SW 1271 (cell line): ENCODE results near the gene F8A2.
"Not testable (repeated sequence)": the region's sequence is repeated elsewhere in the genome, so short reads cannot be mapped to it uniquely, and the experiment has no call there.

ENCODE experiments used
- DNase-seq, 2 experiments: peaks; one replicate each; lab custom pipeline; 2025; lab: John Stamatoyannopoulos, UW

Gene F8A2

DNA sequence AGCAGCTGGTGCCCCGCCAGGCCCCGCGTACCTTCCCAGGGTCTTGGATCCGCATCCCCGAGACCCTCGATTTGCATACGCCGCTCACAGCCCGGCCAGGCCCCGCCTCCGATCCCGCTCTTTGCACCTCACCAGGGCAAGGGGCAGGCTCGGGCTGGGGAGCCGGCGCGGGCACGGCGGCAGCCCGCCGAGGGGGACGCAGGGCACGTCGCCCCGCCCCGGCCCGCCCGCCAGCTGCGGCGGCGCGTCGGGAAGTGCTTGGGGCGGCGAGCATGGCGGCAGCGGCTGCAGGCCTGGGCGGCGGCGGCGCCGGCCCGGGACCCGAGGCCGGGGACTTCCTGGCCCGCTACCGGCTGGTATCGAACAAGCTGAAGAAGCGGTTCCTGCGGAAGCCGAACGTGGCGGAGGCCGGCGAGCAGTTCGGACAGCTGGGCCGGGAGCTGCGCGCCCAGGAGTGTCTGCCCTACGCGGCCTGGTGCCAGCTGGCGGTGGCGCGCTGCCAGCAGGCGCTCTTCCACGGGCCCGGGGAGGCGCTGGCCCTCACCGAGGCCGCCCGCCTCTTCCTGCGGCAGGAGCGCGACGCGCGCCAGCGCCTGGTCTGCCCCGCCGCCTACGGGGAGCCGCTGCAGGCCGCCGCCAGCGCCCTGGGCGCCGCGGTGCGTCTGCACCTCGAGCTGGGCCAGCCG, at the start of gene F8A2:
F8A2 (plus strand) TSS at position 253 of the 686 bp plus-strand sequence; CDS start at position 273, 20 bp downstream.
- not testable (repeated sequence) for DNase-seq

DNA sequence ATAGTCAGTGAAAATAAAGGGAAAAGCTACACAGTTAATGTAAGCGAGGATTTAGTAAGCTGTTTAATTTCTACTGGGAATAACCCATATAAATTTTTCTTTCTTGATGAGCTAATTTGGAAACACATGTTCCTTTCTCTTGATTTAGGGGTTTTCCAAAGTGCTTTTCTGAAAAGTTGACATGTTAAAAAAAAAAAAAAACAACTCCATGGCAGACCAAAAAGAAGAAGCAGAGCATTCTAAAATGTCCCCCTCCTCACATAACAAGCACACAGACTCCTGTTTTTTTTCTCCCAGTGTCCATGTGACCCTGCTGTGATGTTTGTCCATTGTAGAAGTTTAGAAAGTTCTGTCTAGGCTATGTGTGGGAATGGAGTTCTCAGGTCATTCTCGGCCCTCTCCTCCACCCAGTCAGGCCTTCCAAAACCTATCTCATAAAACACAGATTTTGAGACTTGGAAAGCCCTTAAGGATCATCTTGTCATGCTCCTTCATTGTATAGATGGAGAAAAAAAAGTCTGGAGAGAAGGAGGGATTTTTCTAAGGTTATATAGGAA, 48.3 kb upstream of the F8A2 start:
- DNase-seq = no peak

DNA sequence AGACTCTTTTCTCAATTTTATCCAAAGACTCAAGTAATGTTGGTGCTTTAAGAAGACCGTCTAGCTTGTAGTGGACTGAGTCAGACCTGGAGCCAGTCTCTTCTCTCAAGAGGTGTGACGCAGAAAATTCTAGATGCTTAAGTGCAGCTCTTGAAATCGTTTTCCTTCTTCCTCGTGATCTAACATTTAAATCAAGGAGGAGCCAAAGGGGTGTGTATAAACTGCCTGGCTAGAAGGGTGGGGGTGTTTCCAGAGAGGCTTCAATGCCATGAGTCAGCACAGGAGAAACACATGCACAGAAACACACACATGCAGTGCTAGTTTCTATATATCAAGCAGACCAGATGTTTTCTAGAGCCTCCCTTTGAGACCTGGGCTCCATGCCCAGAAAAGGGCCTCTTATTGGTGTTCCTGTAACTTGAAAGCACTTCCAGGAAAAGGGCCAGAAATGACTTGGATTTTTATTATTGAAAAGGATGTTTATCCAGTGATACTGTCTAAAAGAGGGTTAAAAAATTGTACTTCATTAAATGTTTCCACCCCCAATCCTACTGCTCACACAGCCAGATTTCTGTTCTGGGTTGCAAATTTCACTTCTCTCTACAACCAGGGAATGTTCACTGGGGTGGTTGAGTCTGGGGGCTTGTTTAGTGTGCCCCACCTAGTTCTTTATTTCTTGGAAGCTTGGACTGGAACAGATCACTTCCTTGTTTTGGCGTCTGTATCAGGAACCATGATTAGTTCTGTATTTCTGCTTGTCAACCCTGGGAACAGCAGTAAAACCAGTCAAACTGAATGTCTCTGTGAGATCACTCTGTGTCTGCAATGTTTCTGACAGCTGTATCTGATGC, 47.2 kb upstream of the F8A2 start, which contains the start of gene CLIC2:
CLIC2 (minus strand) TSS at position 129 of the 851 bp plus-strand sequence. CDS start 187 bp downstream, outside the sequence.
- no peak for DNase-seq

DNA sequence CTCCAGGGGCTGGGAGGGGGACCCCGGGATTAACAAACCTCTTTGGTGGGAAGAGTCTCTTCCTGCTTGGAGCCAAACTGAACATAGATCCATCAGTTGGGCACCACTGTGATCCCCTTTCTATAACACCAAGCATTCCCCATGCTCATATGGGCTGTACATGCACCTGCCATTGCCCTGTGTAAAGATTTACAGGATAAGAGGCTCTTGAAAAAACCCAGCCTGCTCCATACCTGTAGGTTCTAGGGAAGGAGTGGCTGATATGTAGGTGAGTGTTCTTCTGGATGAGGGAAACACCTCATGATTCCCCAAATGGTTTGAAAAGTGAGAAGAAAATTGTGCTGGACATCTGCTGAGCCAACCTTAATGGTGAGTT, 46.6 kb upstream of the F8A2 start:
- DNase-seq = not testable (repeated sequence)

DNA sequence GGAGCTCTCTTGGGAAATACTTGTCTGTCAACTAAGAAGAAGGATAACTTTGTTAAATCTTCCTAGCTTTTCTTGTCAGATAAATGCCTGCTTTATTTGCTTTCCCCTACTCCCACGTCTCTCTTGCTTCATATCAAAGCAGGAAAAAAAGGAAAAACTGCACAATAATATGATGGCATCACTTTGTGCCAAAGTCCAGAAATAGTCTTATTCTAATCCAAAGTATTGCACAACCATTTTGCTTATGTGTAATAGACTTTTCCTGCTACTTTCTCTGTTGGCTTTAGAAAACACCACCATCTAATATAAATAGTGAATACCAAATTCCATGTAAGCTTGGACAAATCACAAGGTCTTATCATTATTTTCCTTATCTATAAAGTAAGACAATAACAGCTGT, 36.2 kb upstream of the F8A2 start:
- DNase-seq = not testable (repeated sequence)

DNA sequence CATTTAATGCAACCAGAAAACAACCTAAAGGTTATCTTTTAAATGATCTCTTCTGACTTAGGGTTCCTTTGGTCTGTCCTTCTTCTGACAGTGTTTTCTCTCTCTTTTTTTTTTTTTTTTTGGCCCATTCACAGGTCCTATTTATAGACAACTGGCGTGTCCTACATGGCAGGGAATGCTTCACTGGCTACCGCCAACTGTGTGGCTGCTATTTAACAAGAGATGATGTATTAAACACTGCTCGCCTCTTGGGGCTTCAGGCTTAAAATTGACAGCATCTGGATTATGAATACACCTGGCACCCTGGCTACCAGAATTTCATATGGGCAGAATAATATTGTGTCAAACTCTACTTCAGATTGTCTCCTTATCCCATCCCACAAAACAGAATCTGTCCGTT, 32.4 kb upstream of the F8A2 start:
- not testable (repeated sequence) for DNase-seq

DNA sequence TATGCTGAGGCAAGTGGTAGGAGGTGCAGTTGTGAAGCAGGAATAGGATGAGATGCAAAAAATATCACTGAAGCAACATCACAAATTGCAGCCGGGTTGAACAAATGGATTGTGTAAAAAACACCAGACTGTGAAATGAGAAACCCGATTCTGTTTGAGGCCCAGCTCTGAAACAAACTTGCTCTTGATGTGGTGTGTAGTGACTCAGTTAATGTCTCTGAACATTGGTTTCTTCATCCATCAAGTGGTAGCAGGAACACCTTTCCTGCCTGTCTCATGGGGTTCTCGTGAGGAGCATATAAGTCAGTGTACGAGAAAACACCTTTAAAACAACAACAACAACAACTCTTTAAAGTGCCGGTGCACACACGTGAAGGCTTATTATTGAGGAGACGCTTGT, 18.2 kb upstream of the F8A2 start:
- not testable (repeated sequence) for DNase-seq

DNA sequence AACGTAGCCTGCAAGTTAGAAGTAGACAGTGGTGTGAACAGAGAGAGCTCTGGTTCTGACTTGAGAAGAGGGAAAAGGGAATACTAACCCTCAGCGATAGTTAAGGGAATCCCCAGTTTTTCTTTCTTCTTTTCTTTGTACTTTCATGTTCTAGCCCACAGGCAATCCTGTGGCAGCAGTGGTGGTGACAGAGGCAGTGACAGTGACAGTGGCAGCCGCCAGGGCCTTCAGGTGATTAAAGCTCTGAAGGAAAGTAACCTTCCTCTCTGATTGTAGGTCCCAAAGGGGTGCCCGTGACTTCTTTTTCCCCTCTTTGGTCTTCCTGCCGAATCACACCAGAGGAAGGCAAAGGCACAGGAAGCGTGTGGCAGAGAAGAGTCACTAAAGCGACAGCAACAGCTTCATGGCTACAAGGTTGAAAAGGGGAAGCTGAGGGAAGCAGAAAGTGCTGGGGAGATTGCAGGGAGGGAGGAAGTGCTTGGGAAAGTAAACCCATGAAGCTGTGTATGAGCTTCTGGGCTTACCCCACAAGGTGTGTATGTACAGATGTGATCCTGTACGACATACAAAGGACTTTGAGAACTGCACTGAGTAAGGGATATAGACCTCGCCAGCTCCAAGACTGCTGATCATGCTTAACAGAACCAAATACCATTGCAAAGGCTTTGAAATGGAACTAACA, 8.0 kb upstream of the F8A2 start:
- not testable (repeated sequence) for DNase-seq

DNA sequence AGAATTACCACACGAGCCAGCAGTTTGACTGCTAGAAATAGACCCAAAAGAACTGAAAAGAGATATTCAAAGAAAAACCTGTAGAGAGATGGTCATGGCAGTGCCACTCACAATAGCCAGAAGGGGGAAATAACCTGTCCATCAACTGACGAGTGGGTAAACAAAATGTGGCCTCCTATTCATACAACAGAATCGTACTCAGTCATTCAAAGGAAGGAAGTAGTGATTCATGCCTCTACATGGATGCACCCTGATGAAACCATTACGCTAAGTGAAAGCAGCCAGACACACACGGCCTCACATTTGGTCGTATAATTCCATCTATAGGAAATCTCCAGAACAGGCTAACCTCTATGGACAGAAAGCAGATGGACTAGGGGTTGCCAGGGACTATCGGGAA, 2.1 kb upstream of the F8A2 start:
- not testable (repeated sequence) for DNase-seq

DNA sequence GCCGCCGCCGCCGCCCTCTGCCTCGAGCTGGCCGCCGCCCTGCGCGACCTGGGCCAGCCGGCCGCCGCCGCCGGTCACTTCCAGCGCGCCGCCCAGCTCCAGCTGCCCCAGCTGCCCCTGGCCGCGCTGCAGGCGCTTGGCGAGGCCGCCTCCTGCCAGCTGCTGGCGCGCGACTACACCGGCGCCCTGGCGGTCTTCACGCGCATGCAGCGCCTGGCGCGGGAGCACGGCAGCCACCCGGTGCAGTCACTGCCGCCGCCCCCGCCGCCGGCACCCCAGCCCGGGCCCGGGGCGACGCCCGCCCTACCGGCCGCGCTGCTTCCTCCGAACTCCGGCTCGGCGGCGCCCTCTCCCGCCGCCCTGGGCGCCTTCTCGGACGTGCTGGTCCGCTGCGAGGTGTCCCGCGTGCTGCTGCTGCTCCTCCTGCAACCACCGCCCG, 653 bp downstream of the F8A2 start:
- not testable (repeated sequence) for DNase-seq

DNA sequence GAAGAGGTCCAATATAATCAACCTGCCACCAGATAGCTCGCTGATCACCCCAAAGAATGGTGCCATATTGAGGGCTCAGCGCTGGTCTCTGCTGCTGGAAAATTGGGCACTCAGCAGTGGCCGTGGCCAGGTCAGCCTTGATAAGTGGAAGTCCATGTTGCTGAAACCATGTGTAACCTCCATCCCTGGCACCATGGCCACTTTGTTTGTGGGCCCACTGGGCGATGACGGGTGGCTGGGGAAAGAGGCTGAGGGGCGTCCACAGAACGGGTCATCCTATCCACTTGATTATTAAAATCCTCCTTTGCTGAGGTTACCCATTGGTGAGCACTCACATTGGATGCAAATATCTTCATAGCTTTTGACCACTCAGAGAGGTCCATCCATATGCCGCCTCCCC, 7.7 kb downstream of the F8A2 start:
- no peak for DNase-seq

DNA sequence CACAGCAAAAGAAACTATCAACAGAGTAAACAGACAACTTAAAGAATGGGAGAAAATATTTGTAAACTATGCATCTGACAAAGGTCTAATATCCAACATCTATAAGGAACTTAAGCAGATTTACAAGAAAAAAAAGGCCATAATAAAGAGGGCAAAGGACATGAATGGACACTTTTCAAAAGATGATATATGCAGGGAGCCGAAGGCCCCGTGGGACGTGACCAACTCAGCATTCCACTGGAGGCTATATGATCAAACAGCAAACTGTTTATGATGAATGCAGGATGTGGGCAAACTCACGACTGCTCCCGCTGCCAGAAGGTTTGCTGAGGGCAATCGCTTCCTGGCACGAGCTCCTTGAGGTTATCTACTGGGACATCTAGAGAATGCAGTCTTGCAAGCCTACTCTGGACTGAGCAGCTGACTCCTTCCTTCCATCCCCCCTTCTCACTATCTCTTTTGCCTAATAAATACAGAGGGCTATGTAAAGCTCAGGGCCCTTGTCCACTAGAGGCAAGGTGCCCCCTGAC, 12.9 kb downstream of the F8A2 start:
- not testable (repeated sequence) for DNase-seq

DNA sequence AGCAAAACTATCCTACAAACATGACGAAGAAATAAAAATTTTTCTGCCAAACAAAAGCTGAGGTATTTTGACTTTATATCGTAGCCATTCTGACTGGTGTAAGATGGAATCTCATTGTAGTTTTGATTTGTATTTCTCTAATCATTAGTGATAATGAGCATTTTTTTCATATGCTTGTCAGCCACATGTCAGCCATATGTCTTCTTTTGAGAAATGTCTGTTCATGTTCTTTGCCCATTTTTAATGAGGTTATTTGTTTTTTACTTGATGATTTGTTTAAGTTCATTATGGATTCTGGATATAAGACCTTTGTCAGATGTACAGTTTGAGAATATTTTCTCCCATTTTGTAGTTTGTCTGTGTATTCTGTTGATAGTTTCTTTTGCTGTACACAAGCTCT, 24.5 kb downstream of the F8A2 start:
- no peak for DNase-seq

DNA sequence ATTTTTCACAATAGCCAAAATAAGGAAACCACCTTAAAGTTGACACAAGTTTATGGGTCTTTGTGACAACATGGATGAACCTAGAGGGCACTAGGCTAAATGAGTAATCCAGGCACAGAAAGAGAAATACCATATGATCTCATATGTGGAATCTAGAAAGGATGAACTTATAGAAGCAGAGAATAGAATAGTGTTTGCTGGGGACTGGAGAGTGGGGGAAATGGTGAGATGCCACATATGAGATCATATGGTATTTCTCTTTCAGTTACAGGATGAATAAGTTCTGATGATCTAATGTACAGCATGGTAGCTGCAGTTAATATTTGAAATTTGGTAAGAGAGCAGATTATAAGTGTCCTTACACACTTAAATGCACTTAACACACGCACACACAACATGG, 35.9 kb downstream of the F8A2 start:
- no peak for DNase-seq
